Ectodermal cell (in vitro differentiated cells): ENCODE results near the gene CSMD2.

ENCODE experiments used
- H3K27ac ChIP-seq: 2 replicates; pipeline ENCODE4 v1.7.0; 2013; ENCODE audit warnings: mild to moderate bottlenecking, low read depth, low read length; ENCODE audit not compliant: insufficient read depth, poor library complexity, severe bottlenecking
- H3K27me3 ChIP-seq: 2 replicates; pipeline ENCODE4 v1.7.0; 2013; ENCODE audit warnings: mild to moderate bottlenecking, low read length; ENCODE audit not compliant: insufficient read depth, control insufficient read depth, poor library complexity, severe bottlenecking
- H3K36me3 ChIP-seq: one replicate; pipeline ENCODE4 v1.7.0; 2013; ENCODE audit warnings: low read length; ENCODE audit not compliant: control insufficient read depth, insufficient read depth
- H3K4me1 ChIP-seq: one replicate; pipeline ENCODE4 v1.7.0; 2013; ENCODE audit warnings: low read length; ENCODE audit not compliant: control insufficient read depth, insufficient read depth
- H3K4me3 ChIP-seq: 2 replicates; pipeline ENCODE4 v1.7.0; 2013; ENCODE audit warnings: low read depth, low read length, control low read depth; ENCODE audit not compliant: insufficient read depth
- H3K9me3 ChIP-seq: 2 replicates; pipeline ENCODE4 v1.7.0; 2013; ENCODE audit warnings: mild to moderate bottlenecking, low read length, moderate library complexity; ENCODE audit not compliant: control insufficient read depth
- WGBS, 2 experiments: methylation state at CpG; one replicate each; pipeline ENCODE4 v1.1.7; 2013; ENCODE audit warnings: missing lambda C conversion rate in 2 of 2; 5-methylcytosine and 5-hydroxymethylcytosine counted together

The CSMD2 gene

GRCh38 chr1:33850481-33850880, 314.5 kb downstream of the CSMD2 start:
- Histone ChIP-seq H3K9me3 (no peaks in the 10 kb centered on the region), H3K4me3 (no peak overlapping the region), H3K36me3 (no peaks in the 10 kb centered on the region), H3K27me3 (no peaks in the 10 kb centered on the region), H3K4me1 (no peaks in the 10 kb centered on the region), H3K27ac (no peak overlapping the region)
- WGBS, 2 experiments = 88% methylated on average over 1 of the region's 1 CpG; no CpG with 5 or more reads in 1 of the 2 experiments

GRCh38 chr1:33849211-33849610, 315.8 kb downstream of the CSMD2 start:
- H3K27me3 ChIP-seq = no peaks in the 10 kb centered on the region
- no peak overlapping the region for H3K27ac ChIP-seq
- no peaks in the 10 kb centered on the region for H3K4me1 ChIP-seq
- H3K36me3 ChIP-seq = no peaks in the 10 kb centered on the region
- H3K4me3 ChIP-seq = no peak overlapping the region
- 100% methylated on average over 1 of the region's 1 CpG for WGBS, 2 experiments
- no peaks in the 10 kb centered on the region for H3K9me3 ChIP-seq

GRCh38 chr1:33848205-33848937, 316.7 kb downstream of the CSMD2 start:
- WGBS, 2 experiments = 72 to 76% methylated on average over 4 of the region's 4 CpGs

GRCh38 chr1:33846861-33847260, 318.2 kb downstream of the CSMD2 start:
- H3K36me3 ChIP-seq = no peaks in the 10 kb centered on the region
- no peak overlapping the region for H3K4me3 ChIP-seq
- WGBS, 2 experiments = 94% methylated on average over 8 of the region's 8 CpGs
- H3K27ac ChIP-seq = no peak overlapping the region
- no peaks in the 10 kb centered on the region for H3K27me3 ChIP-seq
- no peaks in the 10 kb centered on the region for H3K9me3 ChIP-seq
- H3K4me1 ChIP-seq = no peaks in the 10 kb centered on the region

More at GRCh38 chr1:33848205-33848937, 316.7 kb downstream of the CSMD2 start:
- Histone ChIP-seq H3K27me3 (no peaks in the 10 kb centered on the region), H3K4me1 (no peaks in the 10 kb centered on the region), H3K9me3 (no peaks in the 10 kb centered on the region), H3K36me3 (no peaks in the 10 kb centered on the region), H3K27ac (no peak overlapping the region), H3K4me3 (no peak overlapping the region)

- Histone ChIP-seq H3K4me1 (no peaks in the 10 kb centered on the region), H3K27ac (no peak overlapping the region), H3K4me3 (no peak overlapping the region), H3K9me3 (no peaks in the 10 kb centered on the region), H3K27me3 (no peaks in the 10 kb centered on the region), H3K36me3 (no peaks in the 10 kb centered on the region)
- 91 to 92% methylated on average over 5 of the region's 5 CpGs for WGBS, 2 experiments
Measured at GRCh38 chr1:33844166-33844565, 320.9 kb downstream of the CSMD2 start.

GRCh38 chr1:33842348-33842747, 322.7 kb downstream of the CSMD2 start:
- Histone ChIP-seq H3K4me1 (no peaks in the 10 kb centered on the region), H3K4me3 (no peak overlapping the region), H3K9me3 (no peaks in the 10 kb centered on the region), H3K36me3 (no peaks in the 10 kb centered on the region), H3K27me3 (no peaks in the 10 kb centered on the region), H3K27ac (no peak overlapping the region)
- WGBS, 2 experiments = 92 to 93% methylated on average over 5 of the region's 5 CpGs

- 83 to 89% methylated on average over 1 of the region's 1 CpG for WGBS, 2 experiments
- no peaks in the 10 kb centered on the region for H3K27me3 ChIP-seq
- no peak overlapping the region for H3K27ac ChIP-seq
- no peaks in the 10 kb centered on the region for H3K9me3 ChIP-seq
- H3K4me1 ChIP-seq = no peaks in the 10 kb centered on the region
- no peaks in the 10 kb centered on the region for H3K36me3 ChIP-seq
- no peak overlapping the region for H3K4me3 ChIP-seq
Measured at GRCh38 chr1:33841494-33841893, 323.5 kb downstream of the CSMD2 start.

GRCh38 chr1:33837635-33838034, 327.4 kb downstream of the CSMD2 start:
- WGBS, 2 experiments = 97 to 98% methylated on average over 3 of the region's 3 CpGs
- no peak overlapping the region for H3K27ac ChIP-seq
- H3K36me3 ChIP-seq = no peaks in the 10 kb centered on the region
- no peaks in the 10 kb centered on the region for H3K27me3 ChIP-seq
- H3K9me3 ChIP-seq = no peaks in the 10 kb centered on the region
- H3K4me1 ChIP-seq = no peaks in the 10 kb centered on the region
- H3K4me3 ChIP-seq = no peak overlapping the region

GRCh38 chr1:33836911-33837310, 328.1 kb downstream of the CSMD2 start:
- Histone ChIP-seq H3K4me1 (no peaks in the 10 kb centered on the region), H3K4me3 (no peak overlapping the region), H3K9me3 (no peaks in the 10 kb centered on the region), H3K27ac (no peak overlapping the region), H3K36me3 (no peaks in the 10 kb centered on the region), H3K27me3 (no peaks in the 10 kb centered on the region)
- 96% methylated on average over 4 of the region's 4 CpGs for whole genome bisulfite sequencing, 2 experiments

GRCh38 chr1:33828654-33829053, 336.4 kb downstream of the CSMD2 start:
- no peaks in the 10 kb centered on the region for H3K36me3 ChIP-seq
- no peaks in the 10 kb centered on the region for H3K4me1 ChIP-seq
- H3K27ac ChIP-seq = no peak overlapping the region
- no peaks in the 10 kb centered on the region for H3K27me3 ChIP-seq
- 87 to 96% methylated on average over 5 of the region's 5 CpGs for WGBS, 2 experiments
- H3K9me3 ChIP-seq = no peaks in the 10 kb centered on the region
- H3K4me3 ChIP-seq = no peak overlapping the region
